Loucy (cell line): ENCODE data around the gene EPHB3.

ENCODE experiments used
- H2AFZ ChIP-seq: fragments of 200-600 bp; sonication (generic); 2 replicates; pipeline ENCODE4 v1.6.0; 2016; ENCODE audit warnings: antibody characterized with exemption, mild to moderate bottlenecking, low read length, moderate library complexity
- H3F3A ChIP-seq: fragments of 200-600 bp; 2 replicates; pipeline ENCODE4 v1.6.0; 2016; ENCODE audit warnings: antibody characterized with exemption, low read depth, mild to moderate bottlenecking
- H3K27me3 ChIP-seq: fragments of 200-600 bp; sonication (generic); 2 replicates; pipeline ENCODE4 v1.6.1; 2014; ENCODE audit warnings: low read length, mild to moderate bottlenecking; ENCODE audit not compliant: insufficient read depth, poor library complexity, severe bottlenecking
- H3K36me3 ChIP-seq: fragments of 200-600 bp; sonication (generic); 2 replicates; pipeline ENCODE4 v1.6.1; 2016; ENCODE audit warnings: low read length; ENCODE audit not compliant: insufficient read depth
- H3K4me1 ChIP-seq: fragments of 200-600 bp; sonication (generic); 2 replicates; pipeline ENCODE4 v1.5.1; 2014; ENCODE audit warnings: low read length, mild to moderate bottlenecking; ENCODE audit not compliant: insufficient read depth, poor library complexity, severe bottlenecking
- H3K4me2 ChIP-seq: fragments of 200-600 bp; sonication (generic); 2 replicates; pipeline ENCODE4 v1.6.0; 2014; ENCODE audit warnings: antibody characterized with exemption, low read length, low read depth, mild to moderate bottlenecking; ENCODE audit not compliant: poor library complexity, severe bottlenecking
- H3K4me3 ChIP-seq: fragments of 200-600 bp; sonication (generic); 2 replicates; pipeline ENCODE4 v1.5.1; 2014; ENCODE audit warnings: low read length, mild to moderate bottlenecking, mixed read lengths; ENCODE audit not compliant: poor library complexity, severe bottlenecking
- H3K79me2 ChIP-seq: fragments of 200-600 bp; sonication (generic); 2 replicates; pipeline ENCODE4 v1.6.1; 2014; ENCODE audit warnings: low read length; ENCODE audit not compliant: insufficient read depth
- H3K9ac ChIP-seq: fragments of 200-600 bp; sonication (generic); 2 replicates; pipeline ENCODE4 v1.6.0; 2014; ENCODE audit warnings: mild to moderate bottlenecking, low read depth, low read length, moderate library complexity; ENCODE audit not compliant: poor library complexity, severe bottlenecking
- H3K9me2 ChIP-seq: fragments of 200-600 bp; sonication (generic); replicated peaks from 2 replicates; pipeline ENCODE4 v1.6.1; 2016; ENCODE audit warnings: low read depth, low read length, mixed read lengths
- H3K9me3 ChIP-seq: fragments of 200-600 bp; sonication (generic); 2 replicates; pipeline ENCODE4 v1.6.1; 2014; ENCODE audit warnings: mild to moderate bottlenecking, antibody characterized with exemption, low read length, low read depth; ENCODE audit not compliant: insufficient read depth
- H4K20me1 ChIP-seq: fragments of 200-600 bp; sonication (generic); 2 replicates; pipeline ENCODE4 v1.6.0; 2014; ENCODE audit warnings: antibody characterized with exemption, low read length, mild to moderate bottlenecking; ENCODE audit not compliant: insufficient read depth, poor library complexity, severe bottlenecking
- EZH2phosphoT487 ChIP-seq: fragments of 200-600 bp; IDR thresholded peaks from 2 replicates; pipeline ENCODE4 v1.6.1; 2018; ENCODE audit warnings: antibody characterized with exemption, mild to moderate bottlenecking, moderate library complexity, borderline replicate concordance
- TF ChIP-seq, protein P1 (sequence below): fragments of 200-600 bp; sonication (generic); conservative IDR thresholded peaks from 2 replicates; pipeline ENCODE4 v1.5.1; 2014; ENCODE audit warnings: mild to moderate bottlenecking, antibody characterized with exemption, low read length

Gene EPHB3

DNA sequence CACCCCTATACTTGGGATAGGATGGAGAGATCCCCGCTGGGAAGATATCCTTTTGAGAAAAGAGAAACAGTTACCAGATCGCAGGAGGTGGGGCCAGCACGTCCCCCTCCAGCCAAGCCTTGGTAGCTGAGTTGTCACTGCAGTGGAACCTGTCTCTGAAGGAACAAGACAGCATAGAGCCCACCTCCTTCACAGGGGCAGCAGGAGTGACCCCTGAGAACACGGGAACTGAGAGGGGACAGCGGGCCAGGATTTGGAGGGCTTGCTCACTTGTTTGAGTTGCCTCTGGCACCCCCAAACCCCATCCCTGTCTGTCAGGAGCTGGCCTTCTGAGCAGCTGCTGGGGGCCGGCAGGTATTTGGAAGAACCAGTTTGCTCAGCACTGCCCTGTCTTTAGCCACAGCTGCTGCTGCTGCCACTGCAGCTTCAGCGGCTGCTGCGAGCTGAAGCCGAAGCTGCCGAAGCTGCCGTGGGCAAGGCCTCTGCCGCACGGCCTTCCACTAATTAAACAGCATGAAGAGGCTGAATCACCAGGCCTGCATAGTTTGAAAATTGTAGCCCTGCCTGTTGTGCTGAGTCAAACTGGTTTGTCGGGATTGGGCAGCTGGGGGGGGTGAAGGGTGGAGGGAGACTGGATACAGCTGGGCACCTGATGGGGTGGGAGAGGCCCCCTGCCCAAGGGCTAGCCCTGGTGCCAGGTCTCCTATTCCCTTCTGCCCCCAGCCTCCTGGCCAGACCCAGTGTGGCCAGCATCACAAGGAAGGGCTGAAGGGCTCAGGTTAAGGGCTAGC, 4.0 kb downstream of the EPHB3 start:
- Histone ChIP-seq H3K36me3 (no peaks in the 10 kb centered on the region), H3K27me3 (peaks cover 9% of the 10 kb centered on the region), H4K20me1 (no peaks in the 10 kb centered on the region), H3K4me3 (no peak overlapping the region), H3K9me2 (no peaks in the 10 kb centered on the region), H3K9me3 (no peaks in the 10 kb centered on the region), H3K79me2 (no peaks in the 10 kb centered on the region), H2AFZ (no peak overlapping the region), H3K9ac (no peak overlapping the region), H3K4me2 (no peak overlapping the region), H3K4me1 (peaks cover 17% of the 10 kb centered on the region), H3F3A (no peaks in the 10 kb centered on the region)
- no peak for TF ChIP-seq EZH2phosphoT487
- TF ChIP-seq, protein P1, sequence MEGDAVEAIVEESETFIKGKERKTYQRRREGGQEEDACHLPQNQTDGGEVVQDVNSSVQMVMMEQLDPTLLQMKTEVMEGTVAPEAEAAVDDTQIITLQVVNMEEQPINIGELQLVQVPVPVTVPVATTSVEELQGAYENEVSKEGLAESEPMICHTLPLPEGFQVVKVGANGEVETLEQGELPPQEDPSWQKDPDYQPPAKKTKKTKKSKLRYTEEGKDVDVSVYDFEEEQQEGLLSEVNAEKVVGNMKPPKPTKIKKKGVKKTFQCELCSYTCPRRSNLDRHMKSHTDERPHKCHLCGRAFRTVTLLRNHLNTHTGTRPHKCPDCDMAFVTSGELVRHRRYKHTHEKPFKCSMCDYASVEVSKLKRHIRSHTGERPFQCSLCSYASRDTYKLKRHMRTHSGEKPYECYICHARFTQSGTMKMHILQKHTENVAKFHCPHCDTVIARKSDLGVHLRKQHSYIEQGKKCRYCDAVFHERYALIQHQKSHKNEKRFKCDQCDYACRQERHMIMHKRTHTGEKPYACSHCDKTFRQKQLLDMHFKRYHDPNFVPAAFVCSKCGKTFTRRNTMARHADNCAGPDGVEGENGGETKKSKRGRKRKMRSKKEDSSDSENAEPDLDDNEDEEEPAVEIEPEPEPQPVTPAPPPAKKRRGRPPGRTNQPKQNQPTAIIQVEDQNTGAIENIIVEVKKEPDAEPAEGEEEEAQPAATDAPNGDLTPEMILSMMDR: no peak

DNA sequence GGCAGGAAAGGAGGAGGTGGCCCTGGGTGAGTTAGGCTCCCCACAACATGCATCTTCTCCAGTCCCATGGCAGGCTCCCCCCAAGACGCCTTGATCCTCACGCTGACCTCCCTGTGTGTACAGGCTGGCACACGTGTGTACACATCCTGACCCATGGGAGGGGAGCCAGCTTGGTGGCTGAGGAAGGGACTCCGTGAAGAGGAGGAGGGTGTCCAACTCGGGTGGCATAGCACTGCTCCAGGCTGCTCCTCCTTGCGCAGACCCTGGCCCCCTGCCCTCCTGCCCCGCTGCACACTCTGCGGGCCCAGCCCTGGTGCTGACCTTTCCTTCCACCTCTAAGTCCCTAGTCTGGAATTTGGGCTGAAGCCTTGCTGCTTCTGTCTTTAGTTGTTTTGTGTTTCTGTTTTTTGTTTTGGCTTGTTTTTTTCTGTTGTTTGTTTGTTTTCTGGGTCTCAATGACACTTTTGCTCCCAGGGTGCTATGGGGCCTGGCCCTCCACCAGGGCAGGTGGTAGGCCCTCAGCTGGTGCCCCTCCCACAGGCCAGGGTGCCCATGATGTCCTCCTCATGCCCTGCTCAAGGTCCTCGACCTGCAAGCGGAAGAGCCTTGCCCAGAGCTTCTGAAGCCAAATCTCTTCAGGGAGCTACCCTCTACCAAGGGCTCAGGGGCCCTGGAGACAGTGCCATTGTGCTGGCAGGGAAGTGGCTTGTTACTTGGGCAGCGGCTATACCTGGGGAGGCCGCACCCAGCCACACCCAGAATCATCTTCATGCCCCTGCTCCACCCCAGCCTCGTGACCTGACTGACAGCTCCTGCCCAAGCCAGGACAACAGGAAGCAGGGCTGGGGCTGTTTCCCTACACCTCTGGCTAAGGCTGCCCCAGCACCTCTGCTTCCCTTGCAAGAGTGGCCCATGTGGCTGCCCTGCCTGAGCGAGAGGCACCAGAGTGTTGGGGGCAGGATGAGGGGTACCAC, 5.1 kb downstream of the EPHB3 start:
- Histone ChIP-seq H3K9me3 (no peaks in the 10 kb centered on the region), H3K79me2 (no peaks in the 10 kb centered on the region), H3K27me3 (peaks cover 9% of the 10 kb centered on the region), H2AFZ (no peak overlapping the region), H3K4me3 (no peak overlapping the region), H3K9me2 (no peaks in the 10 kb centered on the region), H3K36me3 (no peaks in the 10 kb centered on the region), H3K4me2 (no peak overlapping the region), H3F3A (no peaks in the 10 kb centered on the region), H4K20me1 (no peaks in the 10 kb centered on the region), H3K4me1 (peaks cover 14% of the 10 kb centered on the region), H3K9ac (no peak overlapping the region)
- TF ChIP-seq, protein P1: no peak
- TF ChIP-seq EZH2phosphoT487: no peak

DNA sequence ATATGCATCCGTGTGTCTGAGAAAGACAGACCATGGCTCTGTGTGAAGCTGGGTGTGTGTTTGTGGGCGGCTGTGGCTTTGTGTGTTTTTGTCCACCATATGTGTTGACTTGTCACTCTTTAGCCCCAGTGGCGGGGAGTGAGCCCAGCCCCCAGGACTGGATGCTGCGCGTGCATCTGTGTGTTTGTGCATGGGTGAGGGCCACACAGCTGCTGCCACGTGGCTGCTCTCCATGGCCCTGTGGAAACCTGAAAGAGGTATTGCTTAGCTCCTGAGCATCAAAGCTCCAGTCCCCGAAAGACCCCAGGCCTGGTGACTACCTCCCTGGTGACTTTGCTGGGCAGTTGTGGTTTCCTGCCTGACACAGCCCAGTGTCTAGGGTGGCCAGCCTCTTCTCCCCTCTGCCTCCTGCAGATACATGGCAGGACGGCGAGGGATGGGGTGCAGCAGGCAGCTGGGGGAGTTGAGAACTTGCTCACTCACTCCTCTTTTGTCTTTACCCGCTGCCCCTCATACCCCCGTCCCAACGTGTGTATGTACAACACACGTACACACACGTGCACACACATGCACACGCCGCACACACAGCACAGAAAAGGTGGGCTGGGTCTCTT, 6.5 kb downstream of the EPHB3 start:
- H3K4me1 ChIP-seq: peaks cover 14% of the 10 kb centered on the region
- H3K9me2 ChIP-seq: no peaks in the 10 kb centered on the region
- no peak for TF ChIP-seq EZH2phosphoT487
- TF ChIP-seq, protein P1: no peak
- peak overlapping the region; percentile 63 for H3K4me2 ChIP-seq
- H3K4me3 ChIP-seq: no peak overlapping the region
- H4K20me1 ChIP-seq: no peaks in the 10 kb centered on the region
- H3K27me3 ChIP-seq: peaks cover 9% of the 10 kb centered on the region
- H2AFZ ChIP-seq: no peak overlapping the region
- H3K36me3 ChIP-seq: no peaks in the 10 kb centered on the region
- no peak overlapping the region for H3K9ac ChIP-seq
- H3K9me3 ChIP-seq: no peaks in the 10 kb centered on the region
- H3K79me2 ChIP-seq: no peaks in the 10 kb centered on the region
- no peaks in the 10 kb centered on the region for H3F3A ChIP-seq
